Liver (tissue), 9 donors: ENCODE results near the gene STAB1. TPM values are rescaled to one million over a fixed set of nuclear protein-coding genes. Genes with fewer than 3 reads are reported as not detected.

Experiments
- DNase-seq: peaks from one replicate; pipeline ENCODE4 v3.0.0-alpha.2; 2017; ENCODE audit warnings: low spot score
- H3K27ac ChIP-seq, 2 donors: one replicate each; pipeline ENCODE4 v1.7.0; 2013; ENCODE audit warnings: inconsistent platforms in 2 of 2, low read length in 2 of 2, control low read depth in 1 of 2, low read depth in 1 of 2, mild to moderate bottlenecking in 1 of 2
- H3K27me3 ChIP-seq, 4 donors: one replicate each; pipeline versions ENCODE4 v1.6.1 to v1.7.0; 2013; ENCODE audit warnings: low read length in 3 of 4, inconsistent platforms in 1 of 4, mild to moderate bottlenecking in 1 of 4, moderate library complexity in 1 of 4; ENCODE audit not compliant: control insufficient read depth in 4 of 4, insufficient read depth in 4 of 4
- H3K36me3 ChIP-seq, 4 donors: one replicate each; pipeline versions ENCODE4 v1.6.1 to v1.7.0; 2013; ENCODE audit warnings: low read length in 3 of 4, mild to moderate bottlenecking in 3 of 4, low read depth in 1 of 4, moderate library complexity in 1 of 4; ENCODE audit not compliant: control insufficient read depth in 4 of 4, insufficient read depth in 3 of 4
- H3K4me1 ChIP-seq, 4 donors: one replicate each; pipeline versions ENCODE4 v1.6.1 to v1.7.0; 2013; ENCODE audit warnings: low read length in 3 of 4, mild to moderate bottlenecking in 3 of 4, moderate library complexity in 1 of 4; ENCODE audit not compliant: control insufficient read depth in 4 of 4, insufficient read depth in 4 of 4
- H3K4me3 ChIP-seq, 3 donors: one replicate each; pipeline versions ENCODE4 v1.6.1 to v1.7.0; 2013; ENCODE audit warnings: low read length in 3 of 3, control low read depth in 1 of 3, low read depth in 1 of 3, mild to moderate bottlenecking in 1 of 3
- H3K9ac ChIP-seq, 2 donors: one replicate each; pipeline ENCODE4 v1.7.0; 2013; ENCODE audit warnings: low read length in 2 of 2, mild to moderate bottlenecking in 2 of 2, moderate library complexity in 2 of 2, control low read depth in 1 of 2, low read depth in 1 of 2
- H3K9me3 ChIP-seq, 4 donors: one replicate each; pipeline versions ENCODE4 v1.6.1 to v1.7.0; 2013; ENCODE audit warnings: low read length in 3 of 4; ENCODE audit not compliant: control insufficient read depth in 4 of 4
- EGR1 ChIP-seq, 2 donors: IDR thresholded peaks; 2 replicates each; pipeline ENCODE4 v1.6.1; 2016 to 2018; ENCODE audit warnings: antibody characterized with exemption in 2 of 2, low read depth in 2 of 2
- FOXA1 ChIP-seq: IDR thresholded peaks from 2 replicates; pipeline ENCODE4 v1.6.1; 2016; ENCODE audit warnings: antibody characterized with exemption
- FOXA2 ChIP-seq: IDR thresholded peaks from 2 replicates; pipeline ENCODE4 v1.6.1; 2016; ENCODE audit warnings: antibody characterized with exemption
- GABPA ChIP-seq, 2 donors: IDR thresholded peaks in 1 of 2; conservative IDR thresholded peaks in 1 of 2; 2 replicates each; pipeline ENCODE4 v1.6.1; 2016; ENCODE audit warnings: antibody characterized with exemption in 2 of 2, mild to moderate bottlenecking in 1 of 2, moderate library complexity in 1 of 2
- HNF4A ChIP-seq, 2 donors: conservative IDR thresholded peaks; 2 replicates each; pipeline ENCODE4 v1.6.1; 2016; ENCODE audit warnings: antibody characterized with exemption in 2 of 2, mild to moderate bottlenecking in 2 of 2
- HNF4G ChIP-seq: IDR thresholded peaks from 2 replicates; pipeline ENCODE4 v1.6.1; 2016; ENCODE audit warnings: antibody characterized with exemption
- JUND ChIP-seq, 2 donors: IDR thresholded peaks; 2 replicates each; pipeline ENCODE4 v1.6.1; 2016; ENCODE audit warnings: antibody characterized with exemption in 2 of 2
- NR2F2 ChIP-seq: IDR thresholded peaks from 2 replicates; pipeline ENCODE4 v1.6.1; 2016; ENCODE audit warnings: antibody characterized with exemption
- RAD21 ChIP-seq, 2 donors: IDR thresholded peaks; 2 replicates each; pipeline ENCODE4 v1.6.1; 2016; ENCODE audit warnings: antibody characterized with exemption in 2 of 2, mild to moderate bottlenecking in 2 of 2
- SP1 ChIP-seq: IDR thresholded peaks from 2 replicates; pipeline ENCODE4 v1.6.1; 2018; ENCODE audit warnings: antibody characterized with exemption, mild to moderate bottlenecking
- TAF1 ChIP-seq: conservative IDR thresholded peaks from 2 replicates; pipeline ENCODE4 v1.6.1; 2016; ENCODE audit warnings: antibody characterized with exemption, mild to moderate bottlenecking
- YY1 ChIP-seq: IDR thresholded peaks from 2 replicates; pipeline ENCODE4 v1.6.1; 2016; ENCODE audit warnings: antibody characterized with exemption, mild to moderate bottlenecking
- WGBS: extraction: QIAGEN DNeasy Blood & Tissue Kit; methylation state at CpG from one replicate; pipeline ENCODE4 v1.1.7; 2013; 5-methylcytosine and 5-hydroxymethylcytosine counted together
- polyA plus RNA-seq, 2 donors: library from polyadenylated mRNA; stranded (reverse) in 1 of 2; unstranded in 1 of 2; fragments of 200-250 nt in 1 of 2; fragments of >200 nt in 1 of 2; fragmentation: Nextera tagmentation in 1 of 2; extraction: Ambion mirVana in 1 of 2; gene quantifications; one replicate each; pipeline versions ENCODE4 v1.2.1 to v1.2.3, GENCODE V29; 2013 to 2015
- total RNA-seq, 2 donors: library from RNA; depleted of rRNA; stranded (reverse); fragments of >200 nt; gene quantifications; one replicate each; pipeline ENCODE4 v1.2.3, GENCODE V29; 2014
- TF ChIP-seq, protein P1 (sequence below): IDR thresholded peaks from 2 replicates; pipeline ENCODE4 v1.6.1; 2016; ENCODE audit warnings: antibody characterized with exemption
- TF ChIP-seq, protein P2 (sequence below): IDR thresholded peaks from 2 replicates; pipeline ENCODE4 v1.6.1; 2016; ENCODE audit warnings: antibody characterized with exemption
- TF ChIP-seq, protein P3 (sequence below): IDR thresholded peaks from 2 replicates; pipeline ENCODE4 v1.6.1; 2016; ENCODE audit warnings: antibody characterized with exemption
- TF ChIP-seq, protein P4 (sequence below): fragments of 150-350 bp; IDR thresholded peaks from 2 replicates; pipeline ENCODE4 v1.5.1; 2017; ENCODE audit warnings: improper control_type of control experiment, low read depth, low read length; ENCODE audit not compliant: missing input control
- TF ChIP-seq, protein P5 (sequence below): IDR thresholded peaks from 2 replicates; pipeline ENCODE4 v1.6.1; 2016; ENCODE audit warnings: antibody characterized with exemption, mild to moderate bottlenecking
- donor health status: healthy.
- donor health status: healthy.
- donor health status: healthy.
- donor health status: healthy.
- donor health status: healthy.

The STAB1 gene
- total and polyA plus RNA-seq, 4 donors: 42.0 to 198 (median 71.5) TPM

DNA sequence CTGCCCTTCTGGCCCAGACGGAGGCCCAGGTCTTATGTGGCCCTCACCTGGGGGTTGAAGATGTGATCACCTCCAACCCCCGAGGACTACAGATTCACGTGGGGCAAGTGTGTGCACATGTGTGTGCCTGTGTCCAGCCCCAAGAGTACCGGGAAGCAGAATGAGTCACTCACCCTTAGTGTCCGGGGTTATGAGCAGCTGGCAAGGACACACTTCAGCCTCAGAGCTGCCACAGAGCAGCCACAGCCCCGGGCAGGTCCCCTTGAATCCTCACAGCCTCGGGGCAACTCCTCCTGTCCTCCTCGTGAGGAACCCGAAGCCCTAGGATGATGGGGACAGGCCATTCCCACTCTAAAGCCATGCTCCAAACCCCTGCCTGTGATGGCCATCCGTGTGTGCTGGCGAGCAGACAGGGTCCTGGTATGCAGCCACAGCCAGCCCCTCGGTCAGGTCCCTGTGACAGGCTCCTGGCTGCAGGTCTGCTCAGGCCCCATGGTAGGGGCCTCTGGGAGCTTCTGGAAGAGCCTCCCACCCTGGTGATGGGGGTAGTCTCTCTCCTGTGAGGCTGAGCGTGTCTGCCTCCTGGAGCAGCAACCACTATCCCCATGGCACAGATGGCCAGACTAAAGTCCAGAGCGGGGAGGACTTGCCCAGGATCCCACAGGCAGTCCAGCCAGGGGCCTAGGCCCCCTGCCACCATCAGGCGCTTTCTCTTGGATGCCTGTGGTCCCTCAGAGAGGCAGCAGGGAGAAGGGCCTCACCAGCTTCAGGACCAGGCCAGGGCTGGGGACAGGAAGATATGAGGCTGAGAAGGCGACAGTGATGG, 852 bp downstream of the STAB1 start:
- Histone ChIP-seq H3K27ac (peak overlapping the region; percentile 38 to 40), H3K27me3 (no peaks in the 10 kb centered on the region), H3K9ac (no peak overlapping the region), H3K4me3 (peak overlapping the region; percentile 5 to 48 (median 43)), H3K36me3 (peaks cover 4 to 17% (median 12%) of the 10 kb centered on the region in 4 donors), H3K9me3 (no peaks in the 10 kb centered on the region), H3K4me1 (peaks cover 0 to 5% (median 2%) of the 10 kb centered on the region in 4 donors)
- WGBS: 72% methylated on average over 16 of the region's 16 CpGs
- TF ChIP-seq, protein P1, sequence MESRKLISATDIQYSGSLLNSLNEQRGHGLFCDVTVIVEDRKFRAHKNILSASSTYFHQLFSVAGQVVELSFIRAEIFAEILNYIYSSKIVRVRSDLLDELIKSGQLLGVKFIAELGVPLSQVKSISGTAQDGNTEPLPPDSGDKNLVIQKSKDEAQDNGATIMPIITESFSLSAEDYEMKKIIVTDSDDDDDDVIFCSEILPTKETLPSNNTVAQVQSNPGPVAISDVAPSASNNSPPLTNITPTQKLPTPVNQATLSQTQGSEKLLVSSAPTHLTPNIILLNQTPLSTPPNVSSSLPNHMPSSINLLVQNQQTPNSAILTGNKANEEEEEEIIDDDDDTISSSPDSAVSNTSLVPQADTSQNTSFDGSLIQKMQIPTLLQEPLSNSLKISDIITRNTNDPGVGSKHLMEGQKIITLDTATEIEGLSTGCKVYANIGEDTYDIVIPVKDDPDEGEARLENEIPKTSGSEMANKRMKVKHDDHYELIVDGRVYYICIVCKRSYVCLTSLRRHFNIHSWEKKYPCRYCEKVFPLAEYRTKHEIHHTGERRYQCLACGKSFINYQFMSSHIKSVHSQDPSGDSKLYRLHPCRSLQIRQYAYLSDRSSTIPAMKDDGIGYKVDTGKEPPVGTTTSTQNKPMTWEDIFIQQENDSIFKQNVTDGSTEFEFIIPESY: no peak
- TF ChIP-seq, protein P2, sequence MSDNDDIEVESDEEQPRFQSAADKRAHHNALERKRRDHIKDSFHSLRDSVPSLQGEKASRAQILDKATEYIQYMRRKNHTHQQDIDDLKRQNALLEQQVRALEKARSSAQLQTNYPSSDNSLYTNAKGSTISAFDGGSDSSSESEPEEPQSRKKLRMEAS: no peak
- TF ChIP-seq JUND (IDR thresholded peaks at IDR 0.05) (no peak), YY1 (no peak), FOXA2 (no peak), HNF4A (conservative IDR thresholded peaks at IDR 0.05) (no peak), GABPA (IDR thresholded peaks at IDR 0.05 in 1 of 2, conservative IDR thresholded peaks at IDR 0.05 in 1 of 2) (no peak), FOXA1 (no peak), SP1 (no peak), EGR1 (IDR thresholded peaks at IDR 0.05; ENCODE audit: low read depth in 2 of 2) (no peak)
- TF ChIP-seq, protein P3, sequence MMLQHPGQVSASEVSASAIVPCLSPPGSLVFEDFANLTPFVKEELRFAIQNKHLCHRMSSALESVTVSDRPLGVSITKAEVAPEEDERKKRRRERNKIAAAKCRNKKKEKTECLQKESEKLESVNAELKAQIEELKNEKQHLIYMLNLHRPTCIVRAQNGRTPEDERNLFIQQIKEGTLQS: no peak
- DNase-seq: no peak

DNA sequence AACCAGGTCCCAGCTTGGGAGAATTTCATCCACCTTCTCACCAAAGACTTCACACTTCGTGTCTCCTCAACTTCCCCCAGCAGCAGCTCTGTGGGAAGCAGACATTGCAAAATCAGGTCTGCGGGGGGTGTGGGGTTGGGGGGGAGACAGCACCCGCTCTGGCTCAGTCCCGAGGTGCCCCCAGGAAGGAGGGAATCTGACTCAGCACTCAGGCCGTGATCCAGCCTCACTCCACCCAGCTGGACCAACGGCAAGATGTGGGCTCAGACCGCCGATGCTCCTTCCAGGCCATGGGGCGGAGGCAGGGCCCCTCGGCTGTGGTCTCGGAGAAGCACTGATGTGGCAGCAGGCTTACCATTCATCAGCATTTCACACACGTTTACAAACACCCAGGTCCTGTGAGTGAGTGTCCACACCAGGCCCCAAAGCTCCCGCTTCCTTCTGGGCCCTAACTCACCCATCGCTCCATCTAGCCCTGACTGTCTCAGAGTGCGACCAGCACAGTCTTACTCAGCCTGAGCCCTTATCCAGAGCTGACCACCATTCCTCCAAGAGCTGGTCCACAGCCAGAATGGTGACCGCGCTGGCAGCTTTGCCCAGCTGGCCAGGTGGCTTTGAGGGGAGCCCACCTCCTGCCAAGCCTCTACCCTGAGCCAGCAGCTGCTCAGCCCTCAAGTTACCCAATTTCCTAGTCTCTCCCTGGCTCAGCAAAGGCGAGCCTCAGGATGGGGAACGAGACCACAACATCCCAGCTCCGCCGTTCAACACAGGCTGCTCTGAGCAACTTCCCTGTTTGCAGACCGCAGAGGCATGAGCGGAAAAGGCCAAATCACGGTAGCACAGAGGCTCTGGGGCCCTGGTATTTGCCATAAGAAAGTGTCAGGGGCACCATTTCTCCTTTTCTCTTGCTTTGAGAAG, 3.3 kb downstream of the STAB1 start:
- no peak for TF ChIP-seq GABPA (IDR thresholded peaks at IDR 0.05 in 1 of 2, conservative IDR thresholded peaks at IDR 0.05 in 1 of 2)
- Histone ChIP-seq H3K9ac (no peak overlapping the region), H3K4me3 (no peak overlapping the region), H3K27ac (no peak overlapping the region), H3K9me3 (no peaks in the 10 kb centered on the region), H3K36me3 (no peaks in the 10 kb centered on the region), H3K4me1 (peaks cover 0 to 4% (median 0%) of the 10 kb centered on the region in 4 donors), H3K27me3 (no peaks in the 10 kb centered on the region)
- no peak for DNase-seq
- 71% methylated on average over 24 of the region's 24 CpGs for WGBS

DNA sequence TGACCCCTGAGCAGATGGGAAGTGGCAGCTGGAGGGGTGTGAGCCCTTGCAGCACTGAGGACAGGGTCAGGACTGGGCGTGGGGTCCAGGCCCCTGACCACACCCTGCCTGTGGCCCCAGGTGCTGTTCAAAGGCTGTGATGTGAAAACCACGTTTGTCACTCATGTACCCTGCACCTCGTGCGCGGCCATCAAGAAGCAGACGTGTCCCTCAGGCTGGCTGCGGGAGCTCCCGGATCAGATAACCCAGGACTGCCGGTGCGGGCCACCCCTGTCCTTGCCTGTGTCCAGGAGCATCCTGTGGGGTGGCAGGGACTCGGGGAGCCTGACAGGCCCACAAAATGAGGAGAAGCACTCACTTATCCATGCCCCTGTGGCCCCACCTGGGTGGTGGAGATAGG, 5.9 kb downstream of the STAB1 start:
- WGBS: 80% methylated on average over 11 of the region's 11 CpGs
- H3K9ac ChIP-seq: no peak overlapping the region
- H3K4me3 ChIP-seq: no peak overlapping the region
- H3K27ac ChIP-seq: no peak overlapping the region
- no peak for DNase-seq
- no peaks in the 10 kb centered on the region for H3K9me3 ChIP-seq
- H3K36me3 ChIP-seq: no peaks in the 10 kb centered on the region
- no peaks in the 10 kb centered on the region for H3K27me3 ChIP-seq
- H3K4me1 ChIP-seq: peaks cover 0 to 4% (median 0%) of the 10 kb centered on the region in 4 donors
- TF ChIP-seq GABPA (IDR thresholded peaks at IDR 0.05 in 1 of 2, conservative IDR thresholded peaks at IDR 0.05 in 1 of 2) (no peak), YY1 (no peak), HNF4G (no peak), HNF4A (conservative IDR thresholded peaks at IDR 0.05) (no peak), FOXA2 (no peak), RAD21 (IDR thresholded peaks at IDR 0.05) (no peak), TAF1 (no peak), NR2F2 (no peak), FOXA1 (no peak), SP1 (no peak)
- TF ChIP-seq, protein P4, sequence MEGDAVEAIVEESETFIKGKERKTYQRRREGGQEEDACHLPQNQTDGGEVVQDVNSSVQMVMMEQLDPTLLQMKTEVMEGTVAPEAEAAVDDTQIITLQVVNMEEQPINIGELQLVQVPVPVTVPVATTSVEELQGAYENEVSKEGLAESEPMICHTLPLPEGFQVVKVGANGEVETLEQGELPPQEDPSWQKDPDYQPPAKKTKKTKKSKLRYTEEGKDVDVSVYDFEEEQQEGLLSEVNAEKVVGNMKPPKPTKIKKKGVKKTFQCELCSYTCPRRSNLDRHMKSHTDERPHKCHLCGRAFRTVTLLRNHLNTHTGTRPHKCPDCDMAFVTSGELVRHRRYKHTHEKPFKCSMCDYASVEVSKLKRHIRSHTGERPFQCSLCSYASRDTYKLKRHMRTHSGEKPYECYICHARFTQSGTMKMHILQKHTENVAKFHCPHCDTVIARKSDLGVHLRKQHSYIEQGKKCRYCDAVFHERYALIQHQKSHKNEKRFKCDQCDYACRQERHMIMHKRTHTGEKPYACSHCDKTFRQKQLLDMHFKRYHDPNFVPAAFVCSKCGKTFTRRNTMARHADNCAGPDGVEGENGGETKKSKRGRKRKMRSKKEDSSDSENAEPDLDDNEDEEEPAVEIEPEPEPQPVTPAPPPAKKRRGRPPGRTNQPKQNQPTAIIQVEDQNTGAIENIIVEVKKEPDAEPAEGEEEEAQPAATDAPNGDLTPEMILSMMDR: no peak
- TF ChIP-seq, protein P5, sequence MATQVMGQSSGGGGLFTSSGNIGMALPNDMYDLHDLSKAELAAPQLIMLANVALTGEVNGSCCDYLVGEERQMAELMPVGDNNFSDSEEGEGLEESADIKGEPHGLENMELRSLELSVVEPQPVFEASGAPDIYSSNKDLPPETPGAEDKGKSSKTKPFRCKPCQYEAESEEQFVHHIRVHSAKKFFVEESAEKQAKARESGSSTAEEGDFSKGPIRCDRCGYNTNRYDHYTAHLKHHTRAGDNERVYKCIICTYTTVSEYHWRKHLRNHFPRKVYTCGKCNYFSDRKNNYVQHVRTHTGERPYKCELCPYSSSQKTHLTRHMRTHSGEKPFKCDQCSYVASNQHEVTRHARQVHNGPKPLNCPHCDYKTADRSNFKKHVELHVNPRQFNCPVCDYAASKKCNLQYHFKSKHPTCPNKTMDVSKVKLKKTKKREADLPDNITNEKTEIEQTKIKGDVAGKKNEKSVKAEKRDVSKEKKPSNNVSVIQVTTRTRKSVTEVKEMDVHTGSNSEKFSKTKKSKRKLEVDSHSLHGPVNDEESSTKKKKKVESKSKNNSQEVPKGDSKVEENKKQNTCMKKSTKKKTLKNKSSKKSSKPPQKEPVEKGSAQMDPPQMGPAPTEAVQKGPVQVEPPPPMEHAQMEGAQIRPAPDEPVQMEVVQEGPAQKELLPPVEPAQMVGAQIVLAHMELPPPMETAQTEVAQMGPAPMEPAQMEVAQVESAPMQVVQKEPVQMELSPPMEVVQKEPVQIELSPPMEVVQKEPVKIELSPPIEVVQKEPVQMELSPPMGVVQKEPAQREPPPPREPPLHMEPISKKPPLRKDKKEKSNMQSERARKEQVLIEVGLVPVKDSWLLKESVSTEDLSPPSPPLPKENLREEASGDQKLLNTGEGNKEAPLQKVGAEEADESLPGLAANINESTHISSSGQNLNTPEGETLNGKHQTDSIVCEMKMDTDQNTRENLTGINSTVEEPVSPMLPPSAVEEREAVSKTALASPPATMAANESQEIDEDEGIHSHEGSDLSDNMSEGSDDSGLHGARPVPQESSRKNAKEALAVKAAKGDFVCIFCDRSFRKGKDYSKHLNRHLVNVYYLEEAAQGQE: no peak
